Smooth muscle cell (in vitro differentiated cells): Measurements from ENCODE around the gene C20orf141. TPM values are rescaled to one million over a fixed set of nuclear protein-coding genes. Genes with fewer than 3 reads are reported as not detected.

Experiments
- DNase-seq: peaks from one replicate; lab custom pipeline; 2025; ENCODE audit not compliant: unreplicated experiment; lab: John Stamatoyannopoulos, UW
- H2AFZ ChIP-seq: fragments of 200-600 bp; sonication (generic); 2 replicates; pipeline ENCODE4 v1.6.0; 2016; ENCODE audit warnings: antibody characterized with exemption, low read depth, mild to moderate bottlenecking
- H3F3A ChIP-seq: fragments of 200-600 bp; sonication (generic); 2 replicates; pipeline ENCODE4 v1.6.0; 2017; ENCODE audit warnings: antibody characterized with exemption, low read depth
- H3K27ac ChIP-seq: fragments of 200-600 bp; sonication (generic); 2 replicates; pipeline ENCODE4 v1.5.1; 2016; ENCODE audit warnings: low read depth, mild to moderate bottlenecking
- H3K27me3 ChIP-seq: fragments of 200-600 bp; sonication (generic); 2 replicates; pipeline ENCODE4 v1.6.1; 2016; ENCODE audit warnings: low read depth, mild to moderate bottlenecking
- H3K36me3 ChIP-seq: fragments of 200-600 bp; sonication (generic); 2 replicates; pipeline ENCODE4 v1.5.1; 2016; ENCODE audit warnings: low read depth
- H3K4me1 ChIP-seq: fragments of 200-600 bp; sonication (generic); 2 replicates; pipeline ENCODE4 v1.5.1; 2016; ENCODE audit warnings: low read depth
- H3K4me2 ChIP-seq: fragments of 200-600 bp; sonication (generic); 2 replicates; pipeline ENCODE4 v1.6.0; 2016; ENCODE audit warnings: mild to moderate bottlenecking
- H3K4me3 ChIP-seq: fragments of 200-600 bp; sonication (generic); 2 replicates; pipeline ENCODE4 v1.5.1; 2016; ENCODE audit warnings: mild to moderate bottlenecking
- H3K79me2 ChIP-seq: fragments of 200-600 bp; sonication (generic); 2 replicates; pipeline ENCODE4 v1.6.0; 2016; ENCODE audit warnings: low read depth, mild to moderate bottlenecking
- H3K9ac ChIP-seq: fragments of 200-600 bp; sonication (generic); 2 replicates; pipeline ENCODE4 v1.6.0; 2016; ENCODE audit warnings: low read depth
- H3K9me3 ChIP-seq: fragments of 200-600 bp; sonication (generic); replicated peaks from 2 replicates; pipeline ENCODE4 v1.5.1; 2016; ENCODE audit warnings: low read depth
- H4K20me1 ChIP-seq: fragments of 200-600 bp; sonication (generic); 2 replicates; pipeline ENCODE4 v1.6.0; 2016; ENCODE audit warnings: low read depth
- WGBS: methylation state at CpG from one replicate; pipeline ENCODE4 v1.1.7; 2016; ENCODE audit warnings: low lambda C conversion rate; 5-methylcytosine and 5-hydroxymethylcytosine counted together
- polyA plus RNA-seq: library from polyadenylated mRNA; unstranded; fragments of >200 nt; fragmentation: Nextera tagmentation; extraction: Ambion mirVana; gene quantifications from 2 replicates; pipeline ENCODE4 v1.2.1, GENCODE V29; 2016
- total RNA-seq: library from RNA; depleted of rRNA; stranded (reverse); fragments of >200 nt; gene quantifications from 2 replicates; pipeline ENCODE4 v1.2.3, GENCODE V29; 2014
- TF ChIP-seq, protein P1 (sequence below): fragments of 200-600 bp; sonication (generic); IDR thresholded peaks from 2 replicates; pipeline ENCODE4 v1.5.1; 2017; ENCODE audit warnings: borderline replicate concordance, mild to moderate bottlenecking, antibody characterized with exemption; ENCODE audit not compliant: insufficient read depth, poor library complexity, severe bottlenecking

The C20orf141 gene
- total and polyA plus RNA-seq, 2 experiments from 2014 or later: not detected

DNA sequence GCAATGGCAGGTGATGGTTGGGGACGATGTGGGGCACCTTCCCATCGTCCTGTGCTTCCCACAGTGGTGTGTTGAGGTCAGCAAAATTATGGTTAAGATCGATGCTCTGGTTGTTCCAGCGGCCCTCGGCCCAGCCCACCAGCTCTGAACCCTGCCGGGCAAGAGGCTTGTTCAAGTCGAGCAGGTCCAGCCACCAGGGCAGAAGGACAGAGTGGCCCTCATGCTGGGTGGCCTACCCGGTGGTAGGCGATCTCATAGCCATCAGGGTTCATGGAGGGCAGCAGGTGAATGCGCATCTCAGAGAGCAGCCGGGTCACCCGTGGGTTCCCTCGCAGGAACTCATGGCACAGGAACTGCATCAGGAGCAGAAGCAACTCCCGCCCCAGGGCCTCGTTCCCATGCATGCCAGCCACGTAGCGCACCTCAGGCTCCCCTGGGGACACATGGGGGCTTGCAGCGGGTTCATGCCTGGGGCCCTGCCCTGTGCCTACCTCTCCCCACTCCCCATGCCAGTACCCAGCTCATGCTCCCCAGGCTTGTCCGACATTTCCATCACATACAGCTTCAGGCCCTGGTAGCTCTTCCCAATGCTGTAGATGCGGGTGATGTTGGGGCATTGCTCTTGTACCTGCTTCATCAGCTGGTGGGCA, 18.7 kb upstream of the C20orf141 start:
- Histone ChIP-seq H3K27me3 (peaks cover 14% of the 10 kb centered on the region), H3K36me3 (no peaks in the 10 kb centered on the region)

DNA sequence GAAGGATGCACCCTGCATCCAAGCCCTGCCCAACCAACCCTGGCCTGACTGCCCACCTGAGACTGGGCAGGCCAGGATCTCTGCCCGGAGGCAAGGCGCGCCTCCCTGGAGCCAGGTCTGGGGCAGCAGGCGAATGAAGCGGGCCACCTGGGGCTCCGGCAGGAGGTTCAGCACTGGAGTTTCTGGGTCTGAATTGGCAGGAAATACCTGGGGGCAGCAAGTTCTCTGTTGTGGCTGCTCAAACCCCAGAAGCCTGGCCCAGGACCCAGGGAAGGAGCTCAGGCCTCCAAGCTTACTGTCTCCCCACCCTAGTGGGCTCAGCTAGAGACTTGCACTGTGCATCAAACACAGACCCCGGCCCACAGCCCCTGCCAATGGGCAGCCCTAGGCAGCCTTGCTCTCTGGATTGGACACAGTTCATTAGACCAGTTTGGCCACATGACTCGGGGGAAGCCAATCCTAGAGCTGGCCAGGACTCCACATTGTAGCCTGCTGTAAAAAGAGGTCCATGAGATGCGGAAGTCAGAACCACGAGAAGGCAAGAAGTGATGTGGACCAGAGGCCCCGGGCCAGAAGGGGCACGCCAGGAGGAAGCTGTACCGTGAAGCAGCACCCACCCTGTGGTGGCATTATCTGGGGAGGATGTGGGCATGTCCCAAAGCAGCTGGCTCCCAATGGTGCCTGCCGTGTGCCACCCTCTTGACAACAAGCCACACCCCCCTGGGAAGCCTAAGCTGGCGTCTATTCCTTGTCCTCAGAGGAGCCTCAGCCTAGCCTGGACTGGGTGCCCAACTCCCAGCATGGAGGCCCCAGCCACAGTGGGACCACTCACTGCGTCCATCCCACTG, 17.4 kb upstream of the C20orf141 start:
- H2AFZ ChIP-seq: no peak overlapping the region
- H3K9me3 ChIP-seq: no peaks in the 10 kb centered on the region
- no peak overlapping the region for H3K4me3 ChIP-seq
- peaks cover 13% of the 10 kb centered on the region for H3K4me1 ChIP-seq
- no peaks in the 10 kb centered on the region for H4K20me1 ChIP-seq
- no peaks in the 10 kb centered on the region for H3F3A ChIP-seq
- H3K79me2 ChIP-seq: no peaks in the 10 kb centered on the region
- H3K27ac ChIP-seq: no peak overlapping the region
- H3K27me3 ChIP-seq: peaks cover 20% of the 10 kb centered on the region
- no peak overlapping the region for H3K9ac ChIP-seq
- TF ChIP-seq, protein P1, sequence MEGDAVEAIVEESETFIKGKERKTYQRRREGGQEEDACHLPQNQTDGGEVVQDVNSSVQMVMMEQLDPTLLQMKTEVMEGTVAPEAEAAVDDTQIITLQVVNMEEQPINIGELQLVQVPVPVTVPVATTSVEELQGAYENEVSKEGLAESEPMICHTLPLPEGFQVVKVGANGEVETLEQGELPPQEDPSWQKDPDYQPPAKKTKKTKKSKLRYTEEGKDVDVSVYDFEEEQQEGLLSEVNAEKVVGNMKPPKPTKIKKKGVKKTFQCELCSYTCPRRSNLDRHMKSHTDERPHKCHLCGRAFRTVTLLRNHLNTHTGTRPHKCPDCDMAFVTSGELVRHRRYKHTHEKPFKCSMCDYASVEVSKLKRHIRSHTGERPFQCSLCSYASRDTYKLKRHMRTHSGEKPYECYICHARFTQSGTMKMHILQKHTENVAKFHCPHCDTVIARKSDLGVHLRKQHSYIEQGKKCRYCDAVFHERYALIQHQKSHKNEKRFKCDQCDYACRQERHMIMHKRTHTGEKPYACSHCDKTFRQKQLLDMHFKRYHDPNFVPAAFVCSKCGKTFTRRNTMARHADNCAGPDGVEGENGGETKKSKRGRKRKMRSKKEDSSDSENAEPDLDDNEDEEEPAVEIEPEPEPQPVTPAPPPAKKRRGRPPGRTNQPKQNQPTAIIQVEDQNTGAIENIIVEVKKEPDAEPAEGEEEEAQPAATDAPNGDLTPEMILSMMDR: no peak
- WGBS: 88% methylated on average over 16 of the region's 16 CpGs
- DNase-seq: no peak
- no peak overlapping the region for H3K4me2 ChIP-seq
- H3K36me3 ChIP-seq: no peaks in the 10 kb centered on the region

More for the DNA sequence above, 18.7 kb upstream of the C20orf141 start:
- Histone ChIP-seq H3K4me2 (no peak overlapping the region), H3K27ac (no peak overlapping the region), H3K9ac (no peak overlapping the region), H4K20me1 (no peaks in the 10 kb centered on the region), H3K9me3 (no peaks in the 10 kb centered on the region), H3K79me2 (no peaks in the 10 kb centered on the region), H3K4me1 (peaks cover 10% of the 10 kb centered on the region), H3K4me3 (no peak overlapping the region), H3F3A (no peaks in the 10 kb centered on the region), H2AFZ (no peak overlapping the region)
- TF ChIP-seq, protein P1: no peak
- WGBS: 97% methylated on average over 19 of the region's 20 CpGs
- DNase-seq: no peak

DNA sequence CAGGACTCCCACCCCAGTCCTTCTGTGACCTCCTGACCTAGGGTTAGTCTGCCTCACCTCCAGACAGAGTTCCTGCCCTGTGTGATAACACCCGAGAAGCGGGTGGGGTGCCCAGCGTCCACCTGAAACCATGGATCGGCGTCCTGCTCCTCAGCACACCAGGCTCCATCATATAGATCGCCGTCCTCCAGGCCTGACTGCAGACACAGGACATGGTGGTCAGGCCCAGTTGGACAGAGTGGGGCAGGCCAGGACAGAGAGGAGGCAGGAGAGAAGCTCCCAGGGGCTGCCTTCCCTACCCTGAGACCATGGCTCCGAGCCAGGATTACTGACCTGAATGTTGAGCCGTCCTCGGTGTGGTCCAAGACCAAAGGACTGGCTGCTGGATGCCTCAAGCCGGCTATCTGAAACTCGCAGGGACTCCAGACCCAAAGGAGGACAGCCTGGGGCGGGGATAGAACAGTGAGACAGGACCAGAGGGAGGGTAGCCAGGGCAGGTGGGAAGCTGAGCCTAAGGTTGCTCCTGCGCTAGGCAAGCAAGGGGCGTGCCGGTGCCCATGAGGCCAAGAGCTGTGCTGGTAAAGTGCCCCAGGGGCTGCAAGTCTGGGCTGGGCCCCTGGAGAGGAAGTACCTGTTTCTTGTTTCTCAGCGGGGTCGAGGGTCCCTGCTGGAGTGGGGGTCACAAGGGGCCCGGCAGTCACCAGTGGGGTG, 16.5 kb upstream of the C20orf141 start:
- H4K20me1 ChIP-seq: no peaks in the 10 kb centered on the region
- H2AFZ ChIP-seq: no peak overlapping the region
- H3K36me3 ChIP-seq: no peaks in the 10 kb centered on the region
- peaks cover 25% of the 10 kb centered on the region for H3K27me3 ChIP-seq
- no peak overlapping the region for H3K27ac ChIP-seq
- no peak overlapping the region for H3K4me2 ChIP-seq
- WGBS: 95% methylated on average over 19 of the region's 19 CpGs
- TF ChIP-seq, protein P1: no peak
- H3K79me2 ChIP-seq: no peaks in the 10 kb centered on the region
- no peaks in the 10 kb centered on the region for H3K9me3 ChIP-seq
- peaks cover 13% of the 10 kb centered on the region for H3K4me1 ChIP-seq
- H3F3A ChIP-seq: no peaks in the 10 kb centered on the region
- no peak overlapping the region for H3K4me3 ChIP-seq
- DNase-seq: no peak
- H3K9ac ChIP-seq: no peak overlapping the region
